HG03175 (cell line): ENCODE results near the gene ANKRD62.
"Not testable (repeated sequence)": the region's sequence is repeated elsewhere in the genome, so short reads cannot be mapped to it uniquely, and the experiment has no call there.

ENCODE experiments used
- ATAC-seq: cut with Tn5 transposase; IDR thresholded peaks from one replicate; pipeline ENCODE4 v1.9.1; 2021; ENCODE audit warnings: mild to moderate bottlenecking, moderate library complexity; ENCODE audit not compliant: unreplicated experiment

ANKRD62 gene

GRCh38 chr18:12065397-12065796 lies 28.2 kb upstream of the ANKRD62 start:
- ATAC-seq, result no peak

- no peak for ATAC-seq
Observed at GRCh38 chr18:12066910-12067511, 26.6 kb upstream of the ANKRD62 start.

GRCh38 chr18:12067671-12068070 lies 26.0 kb upstream of the ANKRD62 start:
- no peak for ATAC-seq

GRCh38 chr18:12068316-12068949 lies 25.2 kb upstream of the ANKRD62 start:
- not testable (repeated sequence) for ATAC-seq

GRCh38 chr18:12068950-12069320 lies 24.7 kb upstream of the ANKRD62 start:
- no peak for ATAC-seq

GRCh38 chr18:12071066-12071465 lies 22.6 kb upstream of the ANKRD62 start:
- ATAC-seq, result not testable (repeated sequence)

- ATAC-seq, result no peak
Observed at GRCh38 chr18:12072996-12073395, 20.6 kb upstream of the ANKRD62 start.

GRCh38 chr18:12074736-12075135 lies 18.9 kb upstream of the ANKRD62 start:
- ATAC-seq, result no peak

GRCh38 chr18:12076424-12077140 lies 17.1 kb upstream of the ANKRD62 start:
- ATAC-seq, result no peak

GRCh38 chr18:12077994-12078393 lies 15.6 kb upstream of the ANKRD62 start:
- not testable (repeated sequence) for ATAC-seq

GRCh38 chr18:12079491-12080237 lies 14.0 kb upstream of the ANKRD62 start:
- no peak for ATAC-seq

GRCh38 chr18:12085136-12085535 lies 8.5 kb upstream of the ANKRD62 start:
- ATAC-seq, result no peak

- no peak for ATAC-seq
Observed at GRCh38 chr18:12085786-12086185, 7.9 kb upstream of the ANKRD62 start.

- no peak for ATAC-seq
Observed at GRCh38 chr18:12086249-12086648, 7.4 kb upstream of the ANKRD62 start.

- ATAC-seq, result no peak
Observed at GRCh38 chr18:12086677-12087470, 6.8 kb upstream of the ANKRD62 start.

GRCh38 chr18:12087471-12088025 lies 6.1 kb upstream of the ANKRD62 start:
- no peak for ATAC-seq

GRCh38 chr18:12088096-12088495 lies 5.5 kb upstream of the ANKRD62 start:
- no peak for ATAC-seq

GRCh38 chr18:12088731-12089375 lies 4.8 kb upstream of the ANKRD62 start:
- ATAC-seq, result no peak

- ATAC-seq, result no peak
Observed at GRCh38 chr18:12091538-12092141, 2.0 kb upstream of the ANKRD62 start.
